Skeletal muscle satellite cell (primary cell): ENCODE data around the gene ZSCAN12. TPM values are rescaled to one million over a fixed set of nuclear protein-coding genes. Genes with fewer than 3 reads are reported as not detected.

Experiments used
- H3K27me3 ChIP-seq: 2 replicates; pipeline ENCODE4 v1.7.0; 2013; ENCODE audit warnings: low read length; ENCODE audit not compliant: control insufficient read depth, insufficient read depth
- H3K36me3 ChIP-seq: 2 replicates; pipeline ENCODE4 v1.7.0; 2013; ENCODE audit warnings: mild to moderate bottlenecking, control low read depth, low read length; ENCODE audit not compliant: insufficient read depth
- H3K4me1 ChIP-seq: 2 replicates; pipeline ENCODE4 v1.7.0; 2013; ENCODE audit warnings: low read length; ENCODE audit not compliant: control insufficient read depth, insufficient read depth
- H3K4me2 ChIP-seq: 2 replicates; pipeline ENCODE4 v1.7.0; 2013; ENCODE audit warnings: mild to moderate bottlenecking, low read length
- H3K4me3 ChIP-seq: 2 replicates; pipeline ENCODE4 v1.7.0; 2013; ENCODE audit warnings: low read length
- H3K9ac ChIP-seq: 2 replicates; pipeline ENCODE4 v1.7.0; 2013; ENCODE audit warnings: mild to moderate bottlenecking, low read depth, low read length, moderate library complexity
- H3K9me3 ChIP-seq: replicated peaks from 2 replicates; pipeline ENCODE4 v1.7.0; 2013; ENCODE audit warnings: mild to moderate bottlenecking, control low read depth, low read length
- small RNA-seq: library from RNA; depleted of rRNA; stranded (forward); fragments of <200 nt; gene quantifications from one replicate; pipeline ENCODE3, GENCODE V24; 2012

ZSCAN12 gene

DNA sequence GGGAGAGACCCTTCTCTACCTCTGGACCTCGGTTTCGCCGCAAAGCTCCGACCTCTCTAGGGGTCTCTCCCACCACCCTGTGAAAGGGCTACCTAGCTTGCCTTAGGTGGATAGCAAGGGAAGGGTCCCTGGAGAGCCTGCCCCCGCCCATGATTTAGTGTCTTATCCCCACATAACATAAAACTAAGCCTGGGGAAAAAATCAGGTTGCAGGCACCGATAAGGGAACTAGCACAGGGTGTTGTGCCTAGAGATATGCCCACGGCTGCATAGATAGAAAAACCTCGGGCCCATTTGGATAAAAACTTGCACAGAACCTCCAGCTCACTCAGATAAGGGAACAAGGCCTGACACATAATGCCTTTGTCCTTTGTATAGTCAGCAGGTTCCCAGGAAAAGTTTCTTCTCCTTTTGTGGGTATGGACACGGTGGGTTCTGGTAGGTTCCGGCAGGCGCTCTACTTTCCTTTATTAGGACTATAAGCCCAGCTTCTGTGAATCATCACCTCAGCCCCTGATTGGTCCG, 64.4 kb downstream of the ZSCAN12 start:
- Histone ChIP-seq H3K4me1 (peaks cover 8% of the 10 kb centered on the region), H3K4me3 (peak overlapping the region; percentile 84), H3K9ac (peak overlapping the region; percentile 30)

DNA sequence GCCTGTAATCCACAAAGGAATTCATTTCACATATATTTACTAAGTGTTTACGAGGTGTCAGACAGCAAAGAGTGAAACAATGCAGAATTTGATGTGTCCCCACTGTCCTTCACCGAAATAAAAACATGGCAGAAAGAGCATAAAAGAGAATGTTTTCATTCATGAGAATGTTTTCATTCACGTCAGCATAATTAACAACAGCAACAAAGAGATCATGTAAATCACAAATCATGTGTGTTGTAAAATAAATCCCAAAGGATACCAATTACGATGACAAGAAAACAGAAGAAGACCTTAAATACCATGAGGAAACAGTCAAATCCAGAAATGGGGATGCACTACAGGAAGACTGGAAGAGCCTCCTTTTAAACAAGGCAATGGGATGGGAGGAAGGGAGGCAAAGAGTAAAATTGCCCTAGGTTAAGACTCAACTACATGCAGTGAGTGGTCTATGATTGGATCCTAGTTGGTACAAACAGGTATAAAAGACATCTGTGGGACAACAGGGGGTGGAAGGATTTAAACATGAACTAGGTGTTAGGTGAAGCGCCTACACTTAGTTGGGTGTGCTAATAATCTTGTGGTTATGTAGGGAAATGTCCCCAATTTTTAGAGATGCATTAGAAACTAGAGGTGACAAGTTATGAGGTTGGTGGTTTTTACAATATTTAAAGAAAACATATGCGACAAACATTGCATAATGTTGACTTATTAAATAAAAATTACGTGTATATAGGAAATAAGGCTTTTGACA, 65.1 kb downstream of the ZSCAN12 start:
- Histone ChIP-seq H3K9ac (no peak overlapping the region), H3K4me3 (peak overlapping the region; percentile 84), H3K4me2 (peak overlapping the region; percentile 93), H3K36me3 (no peaks in the 10 kb centered on the region), H3K9me3 (no peaks in the 10 kb centered on the region), H3K4me1 (peaks cover 8% of the 10 kb centered on the region), H3K27me3 (no peaks in the 10 kb centered on the region)

More for the DNA sequence above, 64.4 kb downstream of the ZSCAN12 start:
- peak overlapping the region; percentile 93 for H3K4me2 ChIP-seq
- no peaks in the 10 kb centered on the region for H3K9me3 ChIP-seq
- no peaks in the 10 kb centered on the region for H3K36me3 ChIP-seq
- H3K27me3 ChIP-seq = no peaks in the 10 kb centered on the region

DNA sequence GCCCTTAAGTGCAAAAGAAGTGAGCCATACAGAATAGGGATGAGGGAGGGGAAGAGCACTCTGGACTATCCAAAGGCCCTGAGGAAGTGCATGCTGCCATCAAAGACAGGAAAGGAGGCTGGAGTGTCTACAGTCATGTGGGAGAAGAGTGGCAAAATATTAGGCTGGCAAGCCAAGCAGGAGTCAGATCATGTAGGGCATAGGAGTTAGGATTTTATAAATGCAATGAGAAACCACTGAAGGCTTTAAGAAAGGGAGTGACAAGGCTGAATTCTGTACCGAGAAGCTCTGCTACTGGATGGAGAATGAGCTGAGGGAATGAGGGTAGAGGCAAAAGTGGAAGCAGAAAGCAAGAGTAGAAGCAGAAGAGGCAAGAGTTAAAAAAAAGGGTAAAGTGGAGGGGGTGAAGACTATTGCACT, 65.9 kb downstream of the ZSCAN12 start:
- Histone ChIP-seq H3K9me3 (no peaks in the 10 kb centered on the region), H3K4me3 (no peak overlapping the region), H3K4me2 (no peak overlapping the region), H3K36me3 (no peaks in the 10 kb centered on the region), H3K27me3 (no peaks in the 10 kb centered on the region), H3K9ac (no peak overlapping the region), H3K4me1 (peaks cover 8% of the 10 kb centered on the region)

DNA sequence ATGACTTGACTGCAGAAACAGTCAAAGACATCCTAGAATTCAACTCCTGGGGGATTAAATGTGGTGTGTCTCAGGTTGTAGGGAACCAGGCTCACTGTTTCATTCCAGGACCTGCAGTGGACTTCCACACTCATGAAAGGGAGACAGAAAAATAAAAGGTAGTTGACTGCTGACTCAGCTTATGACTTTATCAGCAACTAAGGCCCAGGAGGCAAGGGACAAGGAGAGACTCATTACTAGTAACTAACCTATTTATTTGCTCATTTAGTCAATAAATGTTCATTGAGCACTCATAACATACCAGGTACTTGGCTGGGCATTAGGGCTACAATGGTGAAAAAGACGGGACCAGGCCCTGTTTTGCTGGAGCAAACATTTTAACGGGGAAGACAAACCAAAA, 66.5 kb downstream of the ZSCAN12 start:
- H3K36me3 ChIP-seq = no peaks in the 10 kb centered on the region
- no peak overlapping the region for H3K4me2 ChIP-seq
- H3K4me1 ChIP-seq = peaks cover 8% of the 10 kb centered on the region
- no peak overlapping the region for H3K9ac ChIP-seq
- H3K27me3 ChIP-seq = no peaks in the 10 kb centered on the region
- H3K9me3 ChIP-seq = no peaks in the 10 kb centered on the region
- no peak overlapping the region for H3K4me3 ChIP-seq

DNA sequence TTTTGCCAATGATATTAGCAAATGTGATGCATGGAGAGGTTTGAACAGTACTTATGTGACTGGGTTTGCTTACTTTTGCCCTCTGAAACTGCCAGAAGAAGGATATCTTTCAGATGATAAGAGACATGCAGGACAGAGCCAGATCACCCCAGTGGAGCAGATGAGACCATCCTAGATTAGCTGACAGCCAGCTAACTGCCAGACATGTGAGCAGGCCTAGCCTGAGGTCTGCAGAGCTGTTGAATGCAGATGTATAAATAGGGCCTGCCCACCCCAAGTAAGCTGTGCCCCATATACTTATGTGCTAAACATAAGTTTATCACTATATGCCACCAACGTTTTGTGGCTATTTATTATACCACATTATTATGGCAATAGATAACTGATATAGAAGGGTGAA, 69.5 kb downstream of the ZSCAN12 start:
- no peak overlapping the region for H3K4me2 ChIP-seq
- H3K4me3 ChIP-seq = no peak overlapping the region
- no peaks in the 10 kb centered on the region for H3K27me3 ChIP-seq
- no peaks in the 10 kb centered on the region for H3K4me1 ChIP-seq
- H3K9me3 ChIP-seq = peaks cover 15% of the 10 kb centered on the region
- H3K9ac ChIP-seq = no peak overlapping the region
- H3K36me3 ChIP-seq = peaks cover 5% of the 10 kb centered on the region

Small RNAs within 50 kb of the gene (small RNA-seq; reads per million reads assigned to genes)
- gene RNU2-45P = not detected
